Heart right ventricle (tissue), 16 donors: ENCODE measurements around the gene TBX5. TPM values are rescaled to one million over a fixed set of nuclear protein-coding genes. Genes with fewer than 3 reads are reported as not detected.

Experiments used
- ATAC-seq, 8 donors: fragments of 200-7000 bp; cut with Tn5 transposase; one replicate each; pipeline ENCODE4 v1.9.1; 2020; ENCODE audit warnings: mild to moderate bottlenecking in 8 of 8, moderate library complexity in 8 of 8, moderate number of reproducible peaks in 1 of 8
- DNase-seq, 2 donors: peaks; one replicate each; pipeline ENCODE4 v3.0.0-alpha.2; 2020
- H3K27ac ChIP-seq, 10 donors: fragments of 200-600 bp; sonication (generic) in 2 of 10; one replicate each; pipeline versions ENCODE4 v1.5.0 to v1.8.0; 2020 to 2022; ENCODE audit warnings: mild to moderate bottlenecking in 3 of 10
- H3K27me3 ChIP-seq, 7 donors: fragments of 200-600 bp; one replicate each; pipeline ENCODE4 v1.8.0; 2021 to 2022; ENCODE audit warnings: mild to moderate bottlenecking in 2 of 7
- H3K36me3 ChIP-seq, 9 donors: fragments of 200-600 bp; sonication (generic) in 1 of 9; one replicate each; pipeline versions ENCODE4 v1.5.0 to v1.8.0; 2020 to 2022; ENCODE audit warnings: mild to moderate bottlenecking in 2 of 9
- H3K4me1 ChIP-seq, 9 donors: fragments of 200-600 bp; sonication (generic) in 1 of 9; one replicate each; pipeline versions ENCODE4 v1.5.0 to v1.8.0; 2020 to 2022; ENCODE audit warnings: mild to moderate bottlenecking in 4 of 9
- H3K4me3 ChIP-seq, 10 donors: fragments of 200-600 bp; sonication (generic) in 2 of 10; one replicate each; pipeline versions ENCODE4 v1.5.0 to v1.8.0; 2020 to 2022; ENCODE audit warnings: mild to moderate bottlenecking in 7 of 10, moderate library complexity in 2 of 10
- H3K9me3 ChIP-seq, 11 donors: fragments of 200-600 bp in 10 of 11; sonication (generic) in 2 of 11; one replicate each; pipeline versions ENCODE4 v1.5.0 to v1.8.0; 2013 to 2022; ENCODE audit warnings: mild to moderate bottlenecking in 2 of 11, control low read depth in 1 of 11, moderate library complexity in 1 of 11
- CTCF ChIP-seq, 9 donors: fragments of 200-600 bp; sonication (generic) in 2 of 9; IDR thresholded peaks; one replicate each; pipeline versions ENCODE4 v1.5.0 to v1.8.0; 2021 to 2022; ENCODE audit warnings: antibody characterized with exemption in 9 of 9, mild to moderate bottlenecking in 5 of 9, moderate library complexity in 1 of 9
- WGBS, 2 donors: extraction: QIAGEN DNeasy Blood & Tissue Kit; methylation state at CpG; one replicate each; pipeline ENCODE4 v1.1.7; 2013; ENCODE audit warnings: inconsistent platforms in 1 of 2; 5-methylcytosine and 5-hydroxymethylcytosine counted together
- intact Hi-C, 10 donors: fragments of 100-400 bp; cut with DNase I; formaldehyde crosslinking; loops; one replicate each; pipeline versions ENCODE4 v1.11.1 to v1.14.2; 2022
- polyA plus RNA-seq, 2 donors: library from polyadenylated mRNA; stranded (reverse); fragments of 200-250 nt; gene quantifications; one replicate each; pipeline ENCODE4 v1.2.3, GENCODE V29; 2013
- total RNA-seq, 10 donors: library from RNA; stranded (reverse); fragmentation: NEBNext Ultra II Directional in 3 of 10; extraction: Animal tissue kit (Norgen Biotek cat#: 25700) in 3 of 10; gene quantifications; one replicate each; pipeline versions ENCODE4 v1.2.1 to v1.2.4, GENCODE V29; 2021 to 2023
- donor health status: Arrhythmogenic right ventricular cardiomyopathy.
- donor health status: ischemic (EF 13 %, LVEDD 7.1; RV severe dilation, severe dysfunction).
- donor health status: healthy with polysubstance abuse.
- donor health status: DM: no; HTN: yes; CAD: no.
- donor health status: DM: no; HTN: no; CAD: no.
- donor health status: ischemic (EF 25% LVEDD 6.9; RV normal size, moderate dysfunction).
- donor health status: ischemic (EF 25% LVEDD 5.7; RV mildly dilated, moderate dysfunction).
- donor health status: healthy.
- donor health status: DM: yes; HTN: yes; CAD: no.
- donor health status: Ischemic cardiomyopathy.
- donor health status: ischemic (EF 35%, LVEDD 5.7; RV mildly dilated, moderate dysfunction).
- donor health status: nonischemic (EF 11% LVEDD 7.7; RV severe dilation, severe dysfunction).
- donor health status: DM: yes; HTN: yes; CAD: no.
- donor health status: PGD.
- donor health status: ischemic (EF 29% LVEDD 5.4; RV normal size, mild dysfunction).
- donor health status: nonischemic (EF 23%, LVEDD 6.1; RV moderate dilation, normal function).

The TBX5 gene
- total and polyA plus RNA-seq, 12 donors, result 4.0 to 70.1 (median 51.4) TPM

GRCh38 chr12:114438635-114439256 is 32.8 kb upstream of the TBX5 start:
- H3K4me1 ChIP-seq, result peaks cover 0 to 8% (median 4%) of the 10 kb centered on the region in 9 donors
- WGBS, 2 donors, result 51 to 58% methylated on average over 8 of the region's 8 CpGs
- DNase-seq (no peak), ATAC-seq (no peak)
- peaks cover 19 to 86% (median 68%) of the 10 kb centered on the region in 7 donors for H3K27me3 ChIP-seq
- intact Hi-C loops, result no loop called here
- no peak overlapping the region for H3K4me3 ChIP-seq
- TF ChIP-seq CTCF (IDR thresholded peaks at IDR 0.05), result no peak
- no peaks in the 10 kb centered on the region for H3K36me3 ChIP-seq
- no peak overlapping the region for H3K27ac ChIP-seq
- peaks cover 0 to 8% (median 0%) of the 10 kb centered on the region in 11 donors for H3K9me3 ChIP-seq

GRCh38 chr12:114434341-114434740 is 28.4 kb upstream of the TBX5 start:
- DNase-seq (no peak), ATAC-seq (no peak)
- no peaks in the 10 kb centered on the region for H3K4me1 ChIP-seq
- no peak overlapping the region for H3K4me3 ChIP-seq
- peaks cover 0 to 8% (median 0%) of the 10 kb centered on the region in 11 donors for H3K9me3 ChIP-seq
- no peak overlapping the region for H3K27ac ChIP-seq
- TF ChIP-seq CTCF (IDR thresholded peaks at IDR 0.05), result no peak
- peaks cover 3 to 52% (median 32%) of the 10 kb centered on the region in 7 donors for H3K27me3 ChIP-seq
- 48 to 60% methylated on average over 3 of the region's 3 CpGs for WGBS, 2 donors
- intact Hi-C loops, result no loop called here
- no peaks in the 10 kb centered on the region for H3K36me3 ChIP-seq

- no peak for DNase-seq
- Histone ChIP-seq H3K4me1 (no peaks in the 10 kb centered on the region), H3K27ac (no peak overlapping the region), H3K36me3 (no peaks in the 10 kb centered on the region), H3K27me3 (peaks cover 0 to 31% (median 13%) of the 10 kb centered on the region in 7 donors), H3K9me3 (peaks cover 0 to 8% (median 0%) of the 10 kb centered on the region in 11 donors), H3K4me3 (no peak overlapping the region)
- ATAC-seq, result no peak
- intact Hi-C loops, result no loop called here
- TF ChIP-seq CTCF (IDR thresholded peaks at IDR 0.05), result no peak
- 63 to 64% methylated on average over 1 of the region's 1 CpG for WGBS, 2 donors
Measured at GRCh38 chr12:114431902-114432301, 26.0 kb upstream of the TBX5 start.

GRCh38 chr12:114430306-114430705 is 24.4 kb upstream of the TBX5 start:
- H3K9me3 ChIP-seq, result no peaks in the 10 kb centered on the region
- H3K27me3 ChIP-seq, result peaks cover 0 to 35% (median 13%) of the 10 kb centered on the region in 7 donors
- TF ChIP-seq CTCF (IDR thresholded peaks at IDR 0.05), result no peak
- intact Hi-C loops, result no loop called here
- H3K27ac ChIP-seq, result no peak overlapping the region
- DNase-seq (no peak), ATAC-seq (peak in 1 of 8 donors; percentile 25)
- 64 to 71% methylated on average over 4 of the region's 4 CpGs for WGBS, 2 donors
- no peaks in the 10 kb centered on the region for H3K36me3 ChIP-seq
- H3K4me1 ChIP-seq, result no peaks in the 10 kb centered on the region
- no peak overlapping the region for H3K4me3 ChIP-seq
